ENCODE results near the gene DIAPH3.

GRCh38 chr13:59823486-59823885 lies 340.2 kb downstream of the DIAPH3 start:
- TF ChIP-seq, protein P1, sequence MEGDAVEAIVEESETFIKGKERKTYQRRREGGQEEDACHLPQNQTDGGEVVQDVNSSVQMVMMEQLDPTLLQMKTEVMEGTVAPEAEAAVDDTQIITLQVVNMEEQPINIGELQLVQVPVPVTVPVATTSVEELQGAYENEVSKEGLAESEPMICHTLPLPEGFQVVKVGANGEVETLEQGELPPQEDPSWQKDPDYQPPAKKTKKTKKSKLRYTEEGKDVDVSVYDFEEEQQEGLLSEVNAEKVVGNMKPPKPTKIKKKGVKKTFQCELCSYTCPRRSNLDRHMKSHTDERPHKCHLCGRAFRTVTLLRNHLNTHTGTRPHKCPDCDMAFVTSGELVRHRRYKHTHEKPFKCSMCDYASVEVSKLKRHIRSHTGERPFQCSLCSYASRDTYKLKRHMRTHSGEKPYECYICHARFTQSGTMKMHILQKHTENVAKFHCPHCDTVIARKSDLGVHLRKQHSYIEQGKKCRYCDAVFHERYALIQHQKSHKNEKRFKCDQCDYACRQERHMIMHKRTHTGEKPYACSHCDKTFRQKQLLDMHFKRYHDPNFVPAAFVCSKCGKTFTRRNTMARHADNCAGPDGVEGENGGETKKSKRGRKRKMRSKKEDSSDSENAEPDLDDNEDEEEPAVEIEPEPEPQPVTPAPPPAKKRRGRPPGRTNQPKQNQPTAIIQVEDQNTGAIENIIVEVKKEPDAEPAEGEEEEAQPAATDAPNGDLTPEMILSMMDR (IDR thresholded peaks at IDR 0.05) = no peak
- TF ChIP-seq POLR2A (IDR thresholded peaks at IDR 0.05) = no peak

Data from breast epithelium (tissue), 3 donors.